Neural cell (in vitro differentiated cells): ENCODE data around the gene TBC1D10B. TPM values are rescaled to one million over a fixed set of nuclear protein-coding genes. Genes with fewer than 3 reads are reported as not detected.
A peak's percentile ranks its signal among the peaks of the same experiment; 100 is the strongest.

Source experiments
- H2AFZ ChIP-seq: fragments of 200-600, 300-800 bp; sonication (generic), shearing (Covaris generic); 2 replicates; pipeline ENCODE4 v1.6.0; 2014; ENCODE audit warnings: low read depth, mild to moderate bottlenecking, antibody characterized with exemption, low read length, moderate library complexity
- H3F3A ChIP-seq: fragments of 200-600 bp; shearing (Covaris generic); 2 replicates; pipeline ENCODE4 v1.6.1; 2016; ENCODE audit warnings: mild to moderate bottlenecking, moderate library complexity, mixed read lengths, antibody characterized with exemption, low read length; ENCODE audit not compliant: insufficient read depth, poor library complexity, severe bottlenecking
- H3K27ac ChIP-seq: fragments of 200-600, 300-800 bp; sonication (generic), shearing (Covaris generic); 2 replicates; pipeline ENCODE4 v1.5.1; 2014; ENCODE audit warnings: mild to moderate bottlenecking, low read length, moderate library complexity
- H3K27me3 ChIP-seq: fragments of 300-800, 200-600 bp; sonication (generic), shearing (Covaris generic); 2 replicates; pipeline ENCODE4 v1.6.0; 2014; ENCODE audit warnings: mild to moderate bottlenecking, low read depth, low read length, moderate library complexity; ENCODE audit not compliant: insufficient read depth
- H3K36me3 ChIP-seq: fragments of 300-800, 200-600 bp; sonication (generic), shearing (Covaris generic); 2 replicates; pipeline ENCODE4 v1.5.1; 2014; ENCODE audit warnings: mild to moderate bottlenecking, antibody characterized with exemption, low read length, moderate library complexity; ENCODE audit not compliant: insufficient read depth
- H3K4me2 ChIP-seq: fragments of 300-800, 200-600 bp; sonication (generic), shearing (Covaris generic); 2 replicates; pipeline ENCODE4 v1.6.0; 2014; ENCODE audit warnings: mild to moderate bottlenecking, low read length
- H3K4me3 ChIP-seq: fragments of 300-800, 200-600 bp; sonication (generic), shearing (Covaris generic); 2 replicates; pipeline ENCODE4 v1.5.1; 2014; ENCODE audit warnings: mild to moderate bottlenecking, low read length, moderate library complexity
- H3K79me2 ChIP-seq: fragments of 200-600 bp; shearing (Covaris generic); replicated peaks from 2 replicates; pipeline ENCODE4 v1.6.0; 2014; ENCODE audit warnings: mild to moderate bottlenecking, low read length, moderate library complexity; ENCODE audit not compliant: insufficient read depth
- H3K9ac ChIP-seq: fragments of 300-800, 200-600 bp; sonication (generic), shearing (Covaris generic); 2 replicates; pipeline ENCODE4 v1.6.1; 2016; ENCODE audit warnings: mild to moderate bottlenecking, low read length, mixed read lengths
- H3K9me2 ChIP-seq: fragments of 200-600 bp; shearing (Covaris generic); 2 replicates; pipeline ENCODE4 v1.6.1; 2016; ENCODE audit warnings: mild to moderate bottlenecking, low read length, mixed read lengths; ENCODE audit not compliant: insufficient read depth
- H3K9me3 ChIP-seq: fragments of 200-600, 300-800 bp; sonication (generic), shearing (Covaris generic); 2 replicates; pipeline ENCODE4 v1.6.1; 2016; ENCODE audit warnings: mild to moderate bottlenecking, mixed run types, low read length, moderate library complexity, mixed read lengths
- H4K20me1 ChIP-seq: fragments of 200-600 bp; shearing (Covaris generic); 2 replicates; pipeline ENCODE4 v1.6.1; 2016; ENCODE audit warnings: mild to moderate bottlenecking, mixed run types; ENCODE audit not compliant: insufficient read depth
- CTCF ChIP-seq: fragments of 450-650 bp; IDR thresholded peaks from 2 replicates; pipeline ENCODE4 v1.5.1; 2014; ENCODE audit warnings: antibody characterized with exemption, mild to moderate bottlenecking, moderate library complexity; ENCODE audit not compliant: poor library complexity, severe bottlenecking
- EP300 ChIP-seq: fragments of 450-650 bp; conservative IDR thresholded peaks from 2 replicates; pipeline ENCODE4 v1.6.1; 2014; ENCODE audit warnings: antibody characterized with exemption, mild to moderate bottlenecking, moderate library complexity; ENCODE audit not compliant: poor library complexity, severe bottlenecking
- EZH2 ChIP-seq: fragments of 200-600, 300-800 bp; shearing (Covaris generic), sonication (generic); IDR thresholded peaks from 2 replicates; pipeline ENCODE4 v1.6.1; 2014; ENCODE audit warnings: antibody characterized with exemption, low read length, borderline replicate concordance, mild to moderate bottlenecking; ENCODE audit not compliant: insufficient read depth, poor library complexity, severe bottlenecking
- MXI1 ChIP-seq: fragments of 450-650 bp; conservative IDR thresholded peaks from 2 replicates; pipeline ENCODE4 v1.6.1; 2014; ENCODE audit warnings: antibody characterized with exemption, mild to moderate bottlenecking; ENCODE audit not compliant: poor library complexity, severe bottlenecking
- POLR2AphosphoS5 ChIP-seq: IDR thresholded peaks from 2 replicates; pipeline ENCODE4 v1.6.1; 2012
- RAD21 ChIP-seq: fragments of 450-650 bp; conservative IDR thresholded peaks from 2 replicates; pipeline ENCODE4 v1.6.1; 2014; ENCODE audit warnings: antibody characterized with exemption, mild to moderate bottlenecking, moderate library complexity
- SMC3 ChIP-seq: fragments of 450-650 bp; conservative IDR thresholded peaks from 2 replicates; pipeline ENCODE4 v1.6.1; 2014; ENCODE audit warnings: antibody characterized with exemption, mild to moderate bottlenecking, moderate library complexity; ENCODE audit not compliant: poor library complexity
- TAF1 ChIP-seq: IDR thresholded peaks from 2 replicates; pipeline ENCODE4 v1.6.1; 2012; ENCODE audit warnings: low read depth
- polyA plus RNA-seq: library from polyadenylated mRNA; depleted of rRNA; stranded (reverse); fragments of >200 nt; gene quantifications from 2 replicates; pipeline ENCODE4 v1.2.3, GENCODE V29; 2014
- TF ChIP-seq, protein P1 (sequence below): IDR thresholded peaks from 2 replicates; pipeline ENCODE4 v1.6.1; 2012; ENCODE audit warnings: borderline replicate concordance

TBC1D10B gene
- polyA plus RNA-seq, 1 donor from 2014 or later = 24.1 TPM

- peaks cover 21% of the 10 kb centered on the region for H3K79me2 ChIP-seq
- peaks cover 12% of the 10 kb centered on the region for H3F3A ChIP-seq
- H3K9me2 ChIP-seq = no peaks in the 10 kb centered on the region
- H4K20me1 ChIP-seq = no peaks in the 10 kb centered on the region
- peak overlapping the region; percentile 68 for H3K4me3 ChIP-seq
- H3K27ac ChIP-seq = peak overlapping the region; percentile 99
- H3K9me3 ChIP-seq = no peaks in the 10 kb centered on the region
- H3K9ac ChIP-seq = peak overlapping the region; percentile 88
- H3K36me3 ChIP-seq = peaks cover 7% of the 10 kb centered on the region
- H3K27me3 ChIP-seq = no peaks in the 10 kb centered on the region
- H3K4me2 ChIP-seq = peak overlapping the region; percentile 85
- TF ChIP-seq, protein P1, sequence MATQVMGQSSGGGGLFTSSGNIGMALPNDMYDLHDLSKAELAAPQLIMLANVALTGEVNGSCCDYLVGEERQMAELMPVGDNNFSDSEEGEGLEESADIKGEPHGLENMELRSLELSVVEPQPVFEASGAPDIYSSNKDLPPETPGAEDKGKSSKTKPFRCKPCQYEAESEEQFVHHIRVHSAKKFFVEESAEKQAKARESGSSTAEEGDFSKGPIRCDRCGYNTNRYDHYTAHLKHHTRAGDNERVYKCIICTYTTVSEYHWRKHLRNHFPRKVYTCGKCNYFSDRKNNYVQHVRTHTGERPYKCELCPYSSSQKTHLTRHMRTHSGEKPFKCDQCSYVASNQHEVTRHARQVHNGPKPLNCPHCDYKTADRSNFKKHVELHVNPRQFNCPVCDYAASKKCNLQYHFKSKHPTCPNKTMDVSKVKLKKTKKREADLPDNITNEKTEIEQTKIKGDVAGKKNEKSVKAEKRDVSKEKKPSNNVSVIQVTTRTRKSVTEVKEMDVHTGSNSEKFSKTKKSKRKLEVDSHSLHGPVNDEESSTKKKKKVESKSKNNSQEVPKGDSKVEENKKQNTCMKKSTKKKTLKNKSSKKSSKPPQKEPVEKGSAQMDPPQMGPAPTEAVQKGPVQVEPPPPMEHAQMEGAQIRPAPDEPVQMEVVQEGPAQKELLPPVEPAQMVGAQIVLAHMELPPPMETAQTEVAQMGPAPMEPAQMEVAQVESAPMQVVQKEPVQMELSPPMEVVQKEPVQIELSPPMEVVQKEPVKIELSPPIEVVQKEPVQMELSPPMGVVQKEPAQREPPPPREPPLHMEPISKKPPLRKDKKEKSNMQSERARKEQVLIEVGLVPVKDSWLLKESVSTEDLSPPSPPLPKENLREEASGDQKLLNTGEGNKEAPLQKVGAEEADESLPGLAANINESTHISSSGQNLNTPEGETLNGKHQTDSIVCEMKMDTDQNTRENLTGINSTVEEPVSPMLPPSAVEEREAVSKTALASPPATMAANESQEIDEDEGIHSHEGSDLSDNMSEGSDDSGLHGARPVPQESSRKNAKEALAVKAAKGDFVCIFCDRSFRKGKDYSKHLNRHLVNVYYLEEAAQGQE = no peak
- TF ChIP-seq MXI1 (no peak), RAD21 (no peak)
- H2AFZ ChIP-seq = no peak overlapping the region
These were observed 29.3 kb upstream of the TBC1D10B start for GRCh38 chr16:30399435-30400186.

DNA sequence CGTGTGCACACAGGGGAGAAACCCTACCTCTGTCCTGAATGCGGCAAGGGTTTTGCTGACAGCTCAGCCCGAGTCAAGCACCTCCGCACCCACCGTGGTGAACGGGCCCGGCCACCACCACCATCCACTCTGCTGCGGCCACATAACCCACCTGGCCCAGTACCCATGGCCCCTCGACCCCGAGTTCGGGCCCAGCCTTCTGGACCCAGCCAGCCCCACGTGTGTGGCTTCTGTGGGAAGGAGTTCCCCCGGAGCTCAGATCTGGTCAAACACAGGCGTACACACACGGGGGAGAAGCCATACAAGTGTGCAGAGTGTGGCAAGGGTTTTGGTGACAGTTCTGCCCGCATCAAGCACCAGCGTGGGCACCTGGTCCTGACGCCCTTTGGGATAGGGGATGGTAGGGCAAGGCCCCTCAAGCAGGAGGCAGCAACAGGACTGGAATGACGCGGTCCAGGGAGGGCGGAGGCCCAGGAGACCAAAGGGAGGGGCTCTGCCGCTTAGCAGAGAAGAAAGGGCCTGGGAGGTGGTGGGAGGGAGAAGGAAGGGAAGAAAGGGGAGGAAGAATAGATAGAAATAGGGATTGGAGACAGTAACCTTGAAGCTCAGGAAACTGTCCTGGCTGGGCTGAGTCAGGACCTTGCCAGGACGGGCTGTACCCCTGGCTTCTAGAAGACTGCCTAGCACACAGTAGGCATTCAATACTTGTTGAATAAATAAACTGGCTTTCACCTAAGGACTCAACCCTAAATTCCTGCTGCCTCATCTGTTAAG lies 28.6 kb upstream of the TBC1D10B start:
- Histone ChIP-seq H3K4me2 (peak overlapping the region; percentile 85), H3K9me2 (no peaks in the 10 kb centered on the region), H3K79me2 (peaks cover 29% of the 10 kb centered on the region), H3K4me3 (peak overlapping the region; percentile 68), H3K9me3 (no peaks in the 10 kb centered on the region), H3K9ac (peak overlapping the region; percentile 88), H3F3A (peaks cover 12% of the 10 kb centered on the region), H3K36me3 (peaks cover 7% of the 10 kb centered on the region), H2AFZ (no peak overlapping the region), H3K27me3 (no peaks in the 10 kb centered on the region), H3K27ac (peak overlapping the region; percentile 99), H4K20me1 (no peaks in the 10 kb centered on the region)
- TF ChIP-seq EZH2 (no peak), CTCF (no peak), RAD21 (no peak), TAF1 (no peak), POLR2AphosphoS5 (no peak), EP300 (no peak), SMC3 (no peak), MXI1 (no peak)
- TF ChIP-seq, protein P1 = no peak
